ENCODE measurements around the gene RAET1E.

DNA sequence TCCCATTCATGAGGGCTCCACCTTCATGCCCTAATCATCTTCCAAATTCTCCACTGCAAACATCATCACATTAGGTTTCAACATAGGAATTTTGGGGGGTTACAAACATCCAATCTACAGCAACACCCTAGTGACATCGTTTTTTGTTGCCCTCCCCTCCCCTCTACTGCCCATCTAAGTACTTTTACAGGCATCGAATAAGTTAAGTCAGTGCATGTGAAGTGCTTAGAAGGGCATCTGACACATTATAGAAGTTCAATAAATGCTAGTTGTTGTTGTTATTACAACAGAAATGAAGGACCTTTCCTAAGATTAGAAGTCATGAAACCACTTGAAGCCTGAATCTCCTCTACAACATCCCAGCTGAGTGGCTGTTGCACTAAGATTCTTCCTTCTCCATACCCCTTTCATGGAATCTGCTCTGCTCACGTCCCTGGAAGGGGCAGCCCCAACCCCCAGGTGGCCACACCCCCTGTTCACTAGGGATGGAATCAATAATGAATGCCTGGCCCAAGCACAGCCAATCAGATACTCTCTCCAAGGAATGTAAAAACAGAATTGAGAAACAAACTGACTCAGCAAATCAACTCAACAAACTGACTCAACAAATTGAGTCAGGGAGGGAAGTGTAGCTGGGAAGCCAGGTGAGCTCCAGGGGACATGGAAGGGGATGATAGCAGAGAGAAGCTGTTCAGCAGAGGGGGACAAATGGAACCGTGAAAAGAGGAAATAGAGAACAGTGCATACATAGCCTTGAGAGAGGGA lies 29.9 kb downstream of the RAET1E start:
- TF ChIP-seq EZH2 (IDR thresholded peaks at IDR 0.05; ENCODE audit: insufficient read depth, poor library complexity, severe bottlenecking) (no peak), EZH2phosphoT487 (IDR thresholded peaks at IDR 0.05; ENCODE audit: insufficient read depth, low read depth) (no peak)
